Large intestine (tissue), 3 donors: ENCODE results near the gene DDX5. TPM values are rescaled to one million over a fixed set of nuclear protein-coding genes. Genes with fewer than 3 reads are reported as not detected.
"Not testable (repeated sequence)": the region's sequence is repeated elsewhere in the genome, so short reads cannot be mapped to it uniquely, and the experiment has no call there.

Experiments
- DNase-seq, 2 donors: peaks; one replicate each; pipeline versions ENCODE4 v3.0.0 to v3.0.0-alpha.2; 2013
- H3K27ac ChIP-seq: one replicate; pipeline ENCODE4 v1.5.1; 2013; ENCODE audit warnings: low read length
- H3K27me3 ChIP-seq: 2 replicates; pipeline ENCODE4 v1.6.1; 2013; ENCODE audit warnings: low read length; ENCODE audit not compliant: control insufficient read depth, insufficient read depth
- H3K36me3 ChIP-seq: 2 replicates; pipeline ENCODE4 v1.6.1; 2013; ENCODE audit warnings: low read length; ENCODE audit not compliant: control insufficient read depth, insufficient read depth
- H3K4me1 ChIP-seq: one replicate; pipeline ENCODE4 v1.6.1; 2013; ENCODE audit warnings: low read length; ENCODE audit not compliant: control insufficient read depth, insufficient read depth
- H3K4me3 ChIP-seq: one replicate; pipeline ENCODE4 v1.5.1; 2013; ENCODE audit warnings: low read length
- H3K9me3 ChIP-seq: one replicate; pipeline ENCODE4 v1.6.1; 2013; ENCODE audit warnings: mild to moderate bottlenecking, low read depth, low read length, moderate library complexity; ENCODE audit not compliant: control insufficient read depth
- WGBS: methylation state at CpG from one replicate; pipeline ENCODE4 v1.1.5; 2013; ENCODE audit warnings: low lambda C conversion rate; ENCODE audit not compliant: insufficient coverage; 5-methylcytosine and 5-hydroxymethylcytosine counted together
- polyA plus RNA-seq: library from polyadenylated mRNA; unstranded; fragments of 120-200 nt; gene quantifications from one replicate; pipeline ENCODE4 v1.2.1, GENCODE V29; 2013

Gene DDX5
- polyA plus RNA-seq, 1 donor: 575 TPM

- Histone ChIP-seq H3K36me3 (peaks cover 51% of the 10 kb centered on the region), H3K4me1 (peaks cover 8% of the 10 kb centered on the region)
- 10% methylated on average over 2 of the region's 50 CpGs for WGBS
These were observed 9.1 kb downstream of the DDX5 start, which contains the start of gene POLG2 for GRCh38 chr17:64496786-64497564. POLG2 (minus strand) TSS chr17:64497054; CDS start chr17:64496968, 86 bp downstream.

GRCh38 chr17:64496348-64496785 is 9.7 kb downstream of the DDX5 start:
- H3K4me1 ChIP-seq: peaks cover 8% of the 10 kb centered on the region
- no peak for DNase-seq
- WGBS: no CpG with 5 or more reads among the region's 20 CpGs
- H3K4me3 ChIP-seq: peak overlapping the region; percentile 79
- peak overlapping the region; percentile 97 for H3K27ac ChIP-seq
- H3K36me3 ChIP-seq: peaks cover 49% of the 10 kb centered on the region
- no peaks in the 10 kb centered on the region for H3K27me3 ChIP-seq
- H3K9me3 ChIP-seq: no peaks in the 10 kb centered on the region

More at GRCh38 chr17:64496786-64497564, 9.1 kb downstream of the DDX5 start, which contains the start of gene POLG2:
- Histone ChIP-seq H3K27ac (peak within 1 kb of the TSS; percentile 97), H3K27me3 (no peaks in the 10 kb centered on the region), H3K9me3 (no peaks in the 10 kb centered on the region), H3K4me3 (peak within 1 kb of the TSS; percentile 79)
- peak; percentile 91 to 92 for DNase-seq

GRCh38 chr17:64495300-64495699 is 10.8 kb downstream of the DDX5 start:
- H3K4me3 ChIP-seq, DNase-seq, H3K4me1 ChIP-seq, H3K27me3 ChIP-seq, H3K9me3 ChIP-seq, H3K27ac ChIP-seq: not testable (repeated sequence)
- H3K36me3 ChIP-seq: peaks cover 48% of the 10 kb centered on the region
- 92% methylated on average over 2 of the region's 5 CpGs for WGBS

- Histone ChIP-seq H3K27me3 (no peaks in the 10 kb centered on the region), H3K4me1 (peaks cover 8% of the 10 kb centered on the region), H3K36me3 (peaks cover 48% of the 10 kb centered on the region), H3K9me3 (no peaks in the 10 kb centered on the region), H3K27ac (no peak overlapping the region), H3K4me3 (no peak overlapping the region)
- no peak for DNase-seq
- WGBS: 100% methylated on average over 1 of the region's 2 CpGs
These were observed 12.0 kb downstream of the DDX5 start for GRCh38 chr17:64494121-64494520.

GRCh38 chr17:64492481-64493109 is 13.5 kb downstream of the DDX5 start:
- Histone ChIP-seq H3K27ac (no peak overlapping the region), H3K4me1 (peaks cover 5% of the 10 kb centered on the region), H3K27me3 (no peaks in the 10 kb centered on the region), H3K4me3 (no peak overlapping the region), H3K9me3 (no peaks in the 10 kb centered on the region), H3K36me3 (peaks cover 46% of the 10 kb centered on the region)
- WGBS: 100% methylated on average over 1 of the region's 6 CpGs
- DNase-seq: no peak

GRCh38 chr17:64491994-64492393 is 14.1 kb downstream of the DDX5 start:
- WGBS: no CpG with 5 or more reads among the region's 3 CpGs
- Histone ChIP-seq H3K27ac (no peak overlapping the region), H3K36me3 (peaks cover 44% of the 10 kb centered on the region)

GRCh38 chr17:64491034-64491860 is 14.8 kb downstream of the DDX5 start:
- Histone ChIP-seq H3K4me3 (no peak overlapping the region), H3K36me3 (peaks cover 44% of the 10 kb centered on the region), H3K27me3 (no peaks in the 10 kb centered on the region), H3K27ac (no peak overlapping the region), H3K9me3 (no peaks in the 10 kb centered on the region), H3K4me1 (no peaks in the 10 kb centered on the region)
- no peak for DNase-seq
- WGBS: 100% methylated on average over 4 of the region's 13 CpGs

More at GRCh38 chr17:64491994-64492393, 14.1 kb downstream of the DDX5 start:
- no peaks in the 10 kb centered on the region for H3K4me1 ChIP-seq
- H3K4me3 ChIP-seq: no peak overlapping the region
- no peaks in the 10 kb centered on the region for H3K27me3 ChIP-seq
- DNase-seq: no peak
- H3K9me3 ChIP-seq: no peaks in the 10 kb centered on the region

- H3K9me3 ChIP-seq: no peaks in the 10 kb centered on the region
- H3K4me3 ChIP-seq: no peak overlapping the region
- H3K27me3 ChIP-seq: no peaks in the 10 kb centered on the region
- no peaks in the 10 kb centered on the region for H3K4me1 ChIP-seq
- H3K27ac ChIP-seq: no peak overlapping the region
- peaks cover 69% of the 10 kb centered on the region for H3K36me3 ChIP-seq
- no CpG with 5 or more reads among the region's 2 CpGs for WGBS
- DNase-seq: no peak
These were observed 17.8 kb downstream of the DDX5 start for GRCh38 chr17:64488301-64488700.

- Histone ChIP-seq H3K27ac (no peak overlapping the region), H3K36me3 (peaks cover 54% of the 10 kb centered on the region), H3K9me3 (no peaks in the 10 kb centered on the region), H3K4me3 (no peak overlapping the region), H3K27me3 (no peaks in the 10 kb centered on the region), H3K4me1 (no peaks in the 10 kb centered on the region)
- no peak for DNase-seq
- no CpG with 5 or more reads among the region's 3 CpGs for WGBS
These were observed 21.7 kb downstream of the DDX5 start for GRCh38 chr17:64484380-64484779.

GRCh38 chr17:64480951-64481350 is 25.1 kb downstream of the DDX5 start:
- no peak overlapping the region for H3K4me3 ChIP-seq
- peaks cover 45% of the 10 kb centered on the region for H3K36me3 ChIP-seq
- H3K27ac ChIP-seq: no peak overlapping the region
- H3K9me3 ChIP-seq: no peaks in the 10 kb centered on the region
- WGBS: no CpG with 5 or more reads among the region's 1 CpG
- no peaks in the 10 kb centered on the region for H3K27me3 ChIP-seq
- no peak for DNase-seq
- H3K4me1 ChIP-seq: no peaks in the 10 kb centered on the region
